HCT116 (cell line): ENCODE measurements around the gene SLC16A1. TPM values are rescaled to one million over a fixed set of nuclear protein-coding genes. Genes with fewer than 3 reads are reported as not detected.
"Not testable (repeated sequence)": the region's sequence is repeated elsewhere in the genome, so short reads cannot be mapped to it uniquely, and the experiment has no call there.

Experiments used
- ATAC-seq: fragments of 200-7000 bp; cut with Tn5 transposase; 2 replicates; pipeline ENCODE4 v1.9.1; 2020; ENCODE audit warnings: mild to moderate bottlenecking, moderate library complexity
- BruUV-seq: library from RNA; stranded (reverse); fragments of 400-500 nt; replicated peaks from 2 replicates; lab custom pipeline; 2021; lab: Mats Ljungman, UMichigan
- CTCF ChIA-PET: fragments of 300-600 bp; sonication (Branson Sonifier 250); formaldehyde crosslinking; loops from one replicate; lab custom pipeline; 2021; ENCODE audit warnings: antibody characterized with exemption; lab: Charles Lee
- POLR2A ChIA-PET: fragments of 300-600, 350-600 bp; sonication (Branson Sonifier 250); formaldehyde crosslinking; loops from one replicate; lab custom pipeline; 2021; ENCODE audit warnings: antibody characterized with exemption; lab: Charles Lee
- RAD21 ChIA-PET, 2 experiments: fragments of 300-600 bp; sonication (Branson Sonifier 250); formaldehyde crosslinking; loops; one replicate each; lab custom pipeline; 2023; ENCODE audit warnings: low total read pairs in 2 of 2; ENCODE audit not compliant: uncharacterized antibody in 2 of 2, unreplicated experiment in 2 of 2, low non-redundant PET in 1 of 2; lab: Charles Lee
- DNase-seq: peaks from one replicate; pipeline ENCODE4 v3.0.0-alpha.2; 2010; ENCODE audit warnings: low read depth, low spot score
- H2AFZ ChIP-seq: fragments of 200-600 bp; shearing (Covaris generic), sonication (generic); 2 replicates; pipeline ENCODE4 v1.6.1; 2017; ENCODE audit warnings: low read depth, mixed run types, mixed read lengths, antibody characterized with exemption, low read length; ENCODE audit not compliant: poor library complexity, severe bottlenecking
- H3K27ac ChIP-seq: 2 replicates; pipeline ENCODE4 v1.5.1; 2012; ENCODE audit warnings: low read depth, low read length
- H3K27me3 ChIP-seq: fragments of 200-600 bp; sonication (generic); 2 replicates; pipeline ENCODE4 v1.6.1; 2016; ENCODE audit warnings: mixed run types, low read length, mixed read lengths; ENCODE audit not compliant: insufficient read depth
- H3K36me3 ChIP-seq, 2 experiments: fragments of 200-500 bp in 1 of 2; fragments of 200-600 bp in 1 of 2; sonication (Bioruptor generic) in 1 of 2; sonication (generic) in 1 of 2; 2 replicates each; pipeline versions ENCODE4 v1.5.1 to v1.6.1; 2014 to 2016; ENCODE audit warnings: low read length in 2 of 2, inconsistent platforms in 1 of 2, mixed read lengths in 1 of 2, mixed run types in 1 of 2; ENCODE audit not compliant: insufficient read depth in 2 of 2, control insufficient read depth in 1 of 2
- H3K4me1 ChIP-seq, 2 experiments: fragments of 200-600 bp in 1 of 2; sonication (generic) in 1 of 2; 2 replicates each; pipeline versions ENCODE4 v1.5.1 to v1.6.1; 2012 to 2017; ENCODE audit warnings: low read length in 2 of 2, inconsistent platforms in 1 of 2, mild to moderate bottlenecking in 1 of 2, mixed read lengths in 1 of 2, mixed run types in 1 of 2, moderate library complexity in 1 of 2; ENCODE audit not compliant: insufficient read depth in 2 of 2, control insufficient read depth in 1 of 2
- H3K4me2 ChIP-seq: fragments of 200-600 bp; sonication (generic); 2 replicates; pipeline ENCODE4 v1.6.1; 2017; ENCODE audit warnings: mixed run types, low read length, mixed read lengths
- H3K4me3 ChIP-seq, 2 experiments: fragments of 200-600 bp in 1 of 2; sonication (generic) in 1 of 2; replicated peaks in 1 of 2; 2 replicates each; pipeline ENCODE4 v1.5.1; 2011 to 2016; ENCODE audit warnings: low read length in 2 of 2, control low read depth in 1 of 2, low read depth in 1 of 2, mild to moderate bottlenecking in 1 of 2, mixed read lengths in 1 of 2, mixed run types in 1 of 2
- H3K79me2 ChIP-seq: fragments of 200-600 bp; sonication (generic); 2 replicates; pipeline ENCODE4 v1.6.1; 2017; ENCODE audit warnings: mild to moderate bottlenecking, mixed run types, low read length, moderate library complexity, mixed read lengths; ENCODE audit not compliant: insufficient read depth
- H3K9ac ChIP-seq: fragments of 200-600 bp; sonication (generic); 2 replicates; pipeline ENCODE4 v1.6.1; 2016; ENCODE audit warnings: low read length, mixed read lengths
- H3K9me2 ChIP-seq: fragments of 200-600 bp; sonication (generic), shearing (Covaris generic); 2 replicates; pipeline ENCODE4 v1.6.1; 2017; ENCODE audit warnings: mixed run types, mild to moderate bottlenecking, moderate library complexity; ENCODE audit not compliant: insufficient read depth
- H3K9me3 ChIP-seq, 2 experiments: fragments of 200-500 bp in 1 of 2; fragments of 200-600 bp in 1 of 2; sonication (Bioruptor generic) in 1 of 2; sonication (generic) in 1 of 2; 2 replicates each; pipeline ENCODE4 v1.6.1; 2014 to 2017; ENCODE audit warnings: low read length in 2 of 2, mixed read lengths in 2 of 2, inconsistent platforms in 1 of 2, low read depth in 1 of 2, mild to moderate bottlenecking in 1 of 2, mixed run types in 1 of 2, moderate library complexity in 1 of 2; ENCODE audit not compliant: control insufficient read depth in 1 of 2, insufficient read depth in 1 of 2
- H4K20me1 ChIP-seq: fragments of 200-600 bp; sonication (generic), shearing (Covaris generic); 2 replicates; pipeline ENCODE4 v1.6.1; 2017; ENCODE audit warnings: mixed run types, mild to moderate bottlenecking, moderate library complexity; ENCODE audit not compliant: insufficient read depth
- CEBPB ChIP-seq: IDR thresholded peaks from 2 replicates; pipeline ENCODE4 v1.6.1; 2012; ENCODE audit warnings: low read depth
- ELF1 ChIP-seq: IDR thresholded peaks from 2 replicates; pipeline ENCODE4 v1.6.1; 2012; ENCODE audit warnings: low read depth, borderline replicate concordance
- JUND ChIP-seq: IDR thresholded peaks from 2 replicates; pipeline ENCODE4 v1.6.1; 2012
- POLR2A ChIP-seq: IDR thresholded peaks from 2 replicates; pipeline ENCODE4 v1.7.0; 2011; ENCODE audit warnings: borderline replicate concordance; ENCODE audit not compliant: insufficient read depth, insufficient read length; ENCODE audit errors: extremely low read depth
- POLR2AphosphoS5 ChIP-seq: IDR thresholded peaks from 2 replicates; pipeline ENCODE4 v1.6.1; 2011; ENCODE audit warnings: mild to moderate bottlenecking, low read depth, low read length, moderate library complexity
- SP1 ChIP-seq: IDR thresholded peaks from 2 replicates; pipeline ENCODE4 v1.6.1; 2012; ENCODE audit warnings: low read depth
- YY1 ChIP-seq: IDR thresholded peaks from 2 replicates; pipeline ENCODE4 v1.6.1; 2011; ENCODE audit warnings: low read length, low read depth, moderate library complexity, mild to moderate bottlenecking; ENCODE audit not compliant: insufficient replicate concordance; ENCODE audit errors: extremely low read depth
- ZNF274 ChIP-seq: fragments of 200-500 bp; sonication (Bioruptor generic); IDR thresholded peaks from 2 replicates; pipeline ENCODE4 v1.6.1; 2014; ENCODE audit warnings: mild to moderate bottlenecking, low read depth, low read length, inconsistent platforms
- intact Hi-C: fragments of 100-400 bp; cut with micrococcal nuclease; formaldehyde crosslinking; loops from 2 replicates; pipeline ENCODE4 v1.10.0; 2022
- total RNA-seq: library from RNA; stranded (reverse); gene quantifications from one replicate; pipeline ENCODE4 v1.2.1, GENCODE V29; 2021; ENCODE audit not compliant: unreplicated experiment
- TF ChIP-seq, protein P1 (sequence below): IDR thresholded peaks from 2 replicates; pipeline ENCODE4 v1.6.1; 2011; ENCODE audit warnings: mild to moderate bottlenecking, low read length, moderate library complexity; ENCODE audit not compliant: insufficient replicate concordance; ENCODE audit errors: extremely low read depth

Gene SLC16A1
- total RNA-seq, 1 experiment from 2014 or later, result 96.7 TPM

DNA sequence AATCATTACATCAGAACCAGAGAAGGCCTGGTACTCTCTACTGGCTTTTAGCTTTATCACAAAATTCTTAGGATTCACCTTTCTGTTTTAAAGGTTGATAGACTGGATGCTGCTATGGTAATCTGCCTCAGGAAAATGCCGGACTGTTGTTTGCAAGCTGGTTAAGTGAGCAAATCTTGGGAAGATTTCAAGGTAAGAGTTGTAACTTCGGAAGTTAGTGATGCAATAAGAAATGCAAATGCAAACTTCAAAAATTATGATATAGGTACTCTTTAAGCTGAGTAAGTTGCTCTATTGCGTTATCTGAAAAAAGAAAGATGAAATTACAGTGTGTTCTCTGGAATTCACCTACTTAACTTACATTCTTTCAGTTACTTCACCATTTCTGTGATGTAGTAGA is 4.4 kb upstream of the SLC16A1 start:
- RAD21 ChIA-PET, result no interaction called here
- BruUV-seq, result no TSS peak
- peaks cover 75% of the 10 kb centered on the region for H3K79me2 ChIP-seq
- intact Hi-C loops, result no loop called here
- H3K4me3 ChIP-seq, result no peak overlapping the region
- H3K36me3 ChIP-seq, result peaks cover 7 to 17% of the 10 kb centered on the region in 2 experiments; a peak in 3 of 4 replicates
- H2AFZ ChIP-seq, result no peak overlapping the region
- H3K27ac ChIP-seq, result no peak overlapping the region
- no peaks in the 10 kb centered on the region for H3K9me3 ChIP-seq
- no peak overlapping the region for H3K9ac ChIP-seq
- ATAC-seq (no peak), DNase-seq (no peak)
- H3K9me2 ChIP-seq, result no peaks in the 10 kb centered on the region
- no peaks in the 10 kb centered on the region for H3K27me3 ChIP-seq
- no peak overlapping the region for H3K4me2 ChIP-seq
- POLR2A ChIA-PET, result no interaction called here
- peaks cover 3 to 16% of the 10 kb centered on the region in 2 experiments; a peak in 3 of 4 replicates for H3K4me1 ChIP-seq
- TF ChIP-seq JUND, result no peak
- no peak for TF ChIP-seq CEBPB
- TF ChIP-seq SP1, result no peak
- TF ChIP-seq ELF1, result no peak
- TF ChIP-seq POLR2AphosphoS5, result no peak
- no peak for TF ChIP-seq POLR2A
- TF ChIP-seq ZNF274, result no peak
- no peak for TF ChIP-seq YY1
- TF ChIP-seq, protein P1, sequence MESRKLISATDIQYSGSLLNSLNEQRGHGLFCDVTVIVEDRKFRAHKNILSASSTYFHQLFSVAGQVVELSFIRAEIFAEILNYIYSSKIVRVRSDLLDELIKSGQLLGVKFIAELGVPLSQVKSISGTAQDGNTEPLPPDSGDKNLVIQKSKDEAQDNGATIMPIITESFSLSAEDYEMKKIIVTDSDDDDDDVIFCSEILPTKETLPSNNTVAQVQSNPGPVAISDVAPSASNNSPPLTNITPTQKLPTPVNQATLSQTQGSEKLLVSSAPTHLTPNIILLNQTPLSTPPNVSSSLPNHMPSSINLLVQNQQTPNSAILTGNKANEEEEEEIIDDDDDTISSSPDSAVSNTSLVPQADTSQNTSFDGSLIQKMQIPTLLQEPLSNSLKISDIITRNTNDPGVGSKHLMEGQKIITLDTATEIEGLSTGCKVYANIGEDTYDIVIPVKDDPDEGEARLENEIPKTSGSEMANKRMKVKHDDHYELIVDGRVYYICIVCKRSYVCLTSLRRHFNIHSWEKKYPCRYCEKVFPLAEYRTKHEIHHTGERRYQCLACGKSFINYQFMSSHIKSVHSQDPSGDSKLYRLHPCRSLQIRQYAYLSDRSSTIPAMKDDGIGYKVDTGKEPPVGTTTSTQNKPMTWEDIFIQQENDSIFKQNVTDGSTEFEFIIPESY, result no peak
- TF ChIP-seq, all 23 proteins: peak for 0
- CTCF ChIA-PET, result no interaction called here
- no peaks in the 10 kb centered on the region for H4K20me1 ChIP-seq

DNA sequence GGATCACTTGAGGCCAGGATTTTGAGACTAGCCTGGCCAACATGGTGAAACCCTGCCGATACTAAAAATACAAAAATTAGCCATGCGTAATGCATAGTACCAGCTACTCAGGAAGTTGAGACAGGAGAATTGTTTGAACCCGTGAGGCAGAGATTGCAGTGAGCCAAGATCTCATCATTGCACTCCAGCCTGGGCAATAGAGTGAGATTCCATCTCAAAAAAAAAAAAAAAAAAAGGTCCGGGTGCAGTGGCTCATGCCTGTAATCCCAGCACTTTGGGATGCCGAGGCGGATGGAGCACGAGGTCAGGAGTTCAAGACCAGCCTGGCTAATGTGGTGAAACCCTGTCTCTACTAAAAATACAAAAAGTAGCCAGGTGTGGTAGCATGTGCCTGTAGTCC is 2.2 kb upstream of the SLC16A1 start:
- Histone ChIP-seq H4K20me1 (peaks cover 12% of the 10 kb centered on the region; the same call in 1 of the 2 replicates), H3K4me1 (peaks cover 8 to 32% of the 10 kb centered on the region in 2 experiments), H3K9ac (peak overlapping the region; percentile 91), H3K4me2 (peak overlapping the region; percentile 92), H3K4me3 (peak overlapping the region; percentile 76 to 84; a peak in 3 of 4 replicates), H3K36me3 (peaks cover 3 to 10% of the 10 kb centered on the region in 2 experiments; a peak in 3 of 4 replicates), H3K79me2 (peaks cover 84% of the 10 kb centered on the region)
- intact Hi-C loops, result loop anchor here (5.0 kb wide), 2 partner anchors 151 to 241 kb away; partner anchors contain the start of gene PPM1J
- H3K27me3 ChIP-seq, H3K9me3 ChIP-seq, ATAC-seq, RAD21 ChIA-PET, H2AFZ ChIP-seq, POLR2A ChIA-PET, BruUV-seq, H3K27ac ChIP-seq, DNase-seq, H3K9me2 ChIP-seq: not testable (repeated sequence)
- CTCF ChIA-PET, result interaction anchor here (1.0 kb wide), 1 partner anchor 114 kb away, joined by 3 read pairs; no protein-coding TSS in a partner anchor
